ENCODE measurements around the gene TP53AIP1.

Gene TP53AIP1

DNA sequence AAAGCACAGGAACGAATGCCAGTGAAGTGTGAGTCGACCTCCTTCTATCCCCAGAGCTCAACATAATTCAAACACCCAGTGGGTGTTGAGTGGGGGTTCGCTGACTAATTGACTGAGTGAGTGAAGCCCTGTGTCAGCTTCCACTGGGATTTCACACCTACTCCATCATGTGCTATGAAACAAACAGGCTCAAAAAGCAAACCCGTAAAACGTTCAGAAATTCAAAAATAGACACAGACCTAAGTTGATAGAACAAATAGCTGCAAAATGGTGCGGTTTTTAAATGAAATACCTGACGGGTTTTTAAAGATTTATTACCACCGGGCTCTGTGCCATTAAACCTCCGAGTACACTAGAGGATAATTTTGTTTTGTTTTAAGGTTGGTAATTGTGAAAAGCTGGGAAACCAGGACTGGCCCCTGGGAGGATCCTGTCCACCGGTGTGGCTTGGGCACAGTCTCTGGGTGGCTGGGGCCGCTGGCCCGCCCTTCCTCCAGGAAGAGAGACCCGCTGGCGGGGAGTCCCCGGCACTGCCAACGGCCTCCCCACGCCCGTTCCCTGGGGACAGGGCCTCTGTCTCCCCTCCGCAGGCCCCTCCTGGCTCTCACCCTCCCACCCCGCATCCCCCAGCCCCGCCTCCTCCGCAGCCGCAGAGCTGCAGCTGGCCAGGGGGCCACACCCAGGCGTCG lies 37.9 kb downstream of the TP53AIP1 start:
- FAIRE-seq = no peak

- no peak for FAIRE-seq
Observed at GRCh38 chr11:128904303-128904655, 38.4 kb downstream of the TP53AIP1 start.

- no peak for FAIRE-seq
Observed at GRCh38 chr11:128903248-128904061, 39.2 kb downstream of the TP53AIP1 start.

GRCh38 chr11:128902515-128903066 lies 40.1 kb downstream of the TP53AIP1 start:
- FAIRE-seq = no peak

GRCh38 chr11:128901653-128902514 lies 40.8 kb downstream of the TP53AIP1 start:
- no peak for FAIRE-seq

- FAIRE-seq = no peak
Observed at GRCh38 chr11:128900468-128900867, 42.2 kb downstream of the TP53AIP1 start.

- no peak for FAIRE-seq
Observed at GRCh38 chr11:128898580-128899344, 43.9 kb downstream of the TP53AIP1 start.

DNA sequence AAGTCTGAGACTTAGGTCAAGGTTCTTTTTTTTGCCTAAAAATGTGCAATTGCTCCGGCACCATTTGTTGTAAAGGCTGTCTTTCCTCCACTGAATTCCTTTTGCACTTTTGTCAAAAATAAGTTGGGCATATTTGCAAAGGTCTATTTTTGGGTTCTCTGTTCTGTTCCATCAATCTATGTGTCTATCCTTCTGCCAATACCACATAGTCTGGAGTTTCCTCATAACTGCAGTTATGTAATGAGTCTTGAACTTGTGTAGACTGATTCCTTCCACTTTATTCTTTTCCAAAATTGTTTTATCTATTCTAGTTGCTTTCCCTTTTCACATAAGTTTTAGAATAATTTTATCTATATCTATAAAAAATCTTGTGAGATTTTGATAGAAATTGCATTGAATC lies 44.8 kb downstream of the TP53AIP1 start:
- no peak for FAIRE-seq

GRCh38 chr11:128896356-128896755 lies 46.3 kb downstream of the TP53AIP1 start:
- no peak for FAIRE-seq

- no peak for FAIRE-seq
Observed at GRCh38 chr11:128895526-128895925, 47.1 kb downstream of the TP53AIP1 start.

DNA sequence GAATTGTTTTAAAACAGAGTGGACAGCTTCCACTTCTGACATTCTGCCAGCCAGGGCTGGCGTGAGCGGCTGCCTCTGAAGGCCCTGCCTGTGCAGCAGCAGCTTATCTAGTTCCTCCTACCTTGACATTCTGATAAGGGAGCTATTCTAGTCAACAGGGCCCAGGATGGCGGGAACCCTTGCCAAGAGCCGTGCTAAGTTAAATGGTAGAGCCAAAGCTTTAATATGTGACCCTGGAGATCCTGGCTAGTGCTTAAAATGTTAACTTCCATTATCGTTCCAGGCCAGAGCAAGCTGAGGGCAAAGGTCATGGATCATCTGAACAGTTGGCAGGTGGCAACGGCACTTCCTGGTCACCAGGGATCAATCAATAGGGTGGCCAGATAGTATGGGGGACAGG lies 48.0 kb downstream of the TP53AIP1 start:
- FAIRE-seq = no peak

DNA sequence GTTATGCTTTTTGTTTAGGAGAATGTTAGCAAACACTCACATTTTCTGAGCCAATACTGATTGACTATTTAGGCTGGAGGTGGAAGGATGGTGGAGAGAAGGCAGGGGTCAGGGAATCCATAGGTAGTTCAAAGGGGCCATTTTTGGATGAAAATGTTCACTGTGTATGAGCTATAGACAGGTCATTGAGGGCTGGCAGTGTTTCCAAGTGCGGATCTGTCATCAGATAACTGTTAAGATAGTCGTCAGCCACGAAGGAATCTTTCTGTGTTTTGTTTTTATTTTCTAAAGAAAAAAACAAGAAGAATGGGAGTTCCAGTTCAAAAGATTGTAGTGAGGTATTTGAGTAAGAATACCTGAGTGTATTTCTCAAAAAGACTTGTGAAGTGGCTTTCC lies 48.4 kb downstream of the TP53AIP1 start:
- FAIRE-seq = no peak

DNA sequence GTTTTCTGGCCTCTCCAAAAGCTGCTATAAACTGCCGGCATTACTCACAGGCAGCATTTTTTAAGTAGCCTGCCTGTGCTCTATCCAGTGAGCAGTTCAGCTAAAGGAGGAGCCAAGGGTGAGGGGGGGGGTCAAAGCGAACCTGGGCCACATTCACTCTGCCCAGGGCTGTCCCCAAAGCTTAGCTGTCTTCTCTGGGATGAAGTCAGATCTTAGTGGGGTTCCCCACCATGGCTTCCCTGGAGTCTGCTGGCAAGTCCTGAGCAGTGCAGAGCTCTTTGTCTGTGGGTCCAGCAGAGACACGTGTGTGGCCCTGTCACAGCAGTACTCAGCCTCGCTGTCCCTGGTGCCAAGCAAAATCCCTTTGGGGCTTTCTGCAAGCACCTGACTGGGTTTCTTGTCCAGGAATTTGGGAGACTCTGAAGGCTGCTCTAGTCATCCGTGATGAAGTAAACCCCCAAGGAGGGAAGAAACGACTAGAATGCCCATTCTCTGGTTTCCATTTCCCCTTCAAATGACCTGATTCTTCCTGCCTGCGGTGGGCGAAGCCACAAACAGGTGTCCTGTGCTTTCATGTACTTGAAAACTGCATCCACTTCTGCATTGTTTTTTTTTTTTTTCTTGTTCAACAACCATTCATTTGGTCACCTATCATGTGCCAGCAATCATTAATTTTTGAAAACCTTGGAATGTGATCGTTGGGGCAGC lies 48.9 kb downstream of the TP53AIP1 start:
- no peak for FAIRE-seq

DNA sequence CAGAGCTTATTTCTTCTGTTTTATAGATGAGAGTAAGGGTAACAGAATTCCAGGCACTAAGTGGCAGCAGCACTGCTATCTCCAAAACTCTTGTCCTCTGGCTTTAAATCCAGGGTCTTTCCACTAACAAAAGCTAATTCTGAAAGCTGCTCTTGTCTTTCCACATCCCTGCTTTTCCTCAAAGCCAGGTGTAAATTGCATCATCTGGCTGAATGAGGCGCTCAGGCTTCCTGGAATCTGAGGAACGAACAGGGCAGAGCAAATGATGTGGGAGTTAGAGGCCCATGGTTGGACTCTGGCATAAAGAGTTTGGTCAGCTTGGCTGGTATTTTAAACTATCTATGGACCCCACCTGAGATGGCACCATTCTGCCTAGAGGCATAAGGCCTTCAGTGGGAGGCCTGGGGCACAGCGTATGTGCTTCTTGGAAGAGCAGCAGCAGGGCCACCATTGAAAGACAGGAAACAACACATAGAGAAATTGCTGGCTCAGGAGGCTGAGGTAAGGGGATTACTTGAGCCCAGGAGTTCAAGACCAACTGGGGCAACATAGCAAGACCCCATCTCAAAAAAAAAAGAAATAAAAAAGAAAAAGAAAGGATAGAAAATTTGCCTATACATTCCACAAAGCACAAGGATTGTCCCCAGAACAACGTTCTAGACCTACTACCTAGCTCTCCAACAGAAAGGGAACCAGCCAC lies 49.7 kb downstream of the TP53AIP1 start:
- no peak for FAIRE-seq

DNA sequence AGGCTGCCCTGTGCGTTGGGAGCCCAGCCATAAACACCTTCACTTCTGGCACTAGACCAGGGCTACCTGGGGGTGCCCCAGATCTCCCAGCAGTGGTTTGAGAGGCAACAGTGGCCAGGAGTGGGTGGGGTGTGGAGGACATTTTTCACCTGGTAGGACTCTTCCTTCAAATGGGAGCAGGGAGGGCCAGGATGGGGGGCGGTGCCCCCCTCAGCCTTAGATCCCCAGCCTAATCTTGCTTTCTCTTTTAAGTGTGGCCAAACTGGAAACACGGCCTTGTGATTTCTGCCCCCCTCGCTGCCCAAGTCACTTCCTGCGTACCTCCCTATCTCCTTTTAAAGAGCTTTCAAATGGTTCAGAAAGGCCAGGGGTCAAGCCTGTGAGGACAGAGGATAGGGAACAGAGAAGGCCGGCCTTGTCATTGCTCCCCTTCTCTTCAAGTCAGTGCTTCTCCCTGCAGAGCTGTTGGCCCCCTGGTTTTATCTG lies 50.7 kb downstream of the TP53AIP1 start:
- FAIRE-seq = no peak

DNA sequence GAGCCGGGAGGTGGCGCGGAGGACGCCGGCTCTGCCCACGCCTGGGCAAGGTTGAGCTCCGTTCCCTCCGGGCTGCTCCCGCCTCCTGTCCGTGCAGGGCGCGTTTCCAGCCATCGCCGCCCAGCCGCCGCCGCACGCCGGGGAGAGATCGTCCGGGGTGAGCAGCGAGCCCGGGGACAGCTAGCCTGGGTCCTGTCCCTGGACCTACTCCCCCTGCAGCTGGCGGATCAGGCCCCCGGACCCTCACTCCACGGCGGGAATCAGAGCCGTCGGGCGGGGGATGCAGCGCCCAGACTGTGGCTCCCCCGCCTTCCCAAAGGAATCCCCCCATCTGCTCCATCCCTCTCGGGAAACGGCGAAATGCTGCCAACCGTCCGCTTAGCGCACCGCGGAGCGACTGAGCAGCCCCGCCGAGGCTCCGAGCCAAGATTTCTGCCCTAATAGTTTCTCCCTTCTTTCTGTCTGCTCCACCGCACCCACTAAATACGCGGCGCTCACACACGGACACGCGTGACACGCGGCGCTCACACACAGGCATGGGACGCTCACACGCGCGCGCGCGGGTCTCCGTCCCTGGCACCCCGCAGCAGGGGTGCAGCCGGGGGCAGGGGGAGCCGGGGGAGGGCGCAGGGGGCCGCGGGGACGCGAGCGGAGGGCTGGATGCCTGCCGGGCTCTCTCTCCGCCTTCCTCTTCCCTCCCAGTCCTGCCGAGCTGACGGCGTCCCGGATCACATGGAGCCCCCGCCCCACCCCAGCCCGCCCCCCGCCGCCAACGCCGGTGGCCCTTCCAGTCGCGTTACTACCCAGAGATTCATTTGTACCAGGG lies 51.9 kb downstream of the TP53AIP1 start, which contains the start of gene KCNJ5:
KCNJ5 (plus strand) TSS at position 814 of the 826 bp plus-strand sequence. CDS start 19,918 bp downstream, outside the sequence.
- FAIRE-seq = no peak

- no peak for FAIRE-seq
Observed at GRCh38 chr11:128890216-128890542, 52.5 kb downstream of the TP53AIP1 start.

- no peak for FAIRE-seq
Observed at GRCh38 chr11:128889657-128890213, 52.9 kb downstream of the TP53AIP1 start.

Data from islet of Langerhans (tissue), 1 donor.